ENCODE data around the gene GOLT1B. TPM values are rescaled to one million over a fixed set of nuclear protein-coding genes. Genes with fewer than 3 reads are reported as not detected.

GOLT1B gene
- total RNA-seq, 2 experiments from 2014 or later: 40.7 to 45.6 TPM

DNA sequence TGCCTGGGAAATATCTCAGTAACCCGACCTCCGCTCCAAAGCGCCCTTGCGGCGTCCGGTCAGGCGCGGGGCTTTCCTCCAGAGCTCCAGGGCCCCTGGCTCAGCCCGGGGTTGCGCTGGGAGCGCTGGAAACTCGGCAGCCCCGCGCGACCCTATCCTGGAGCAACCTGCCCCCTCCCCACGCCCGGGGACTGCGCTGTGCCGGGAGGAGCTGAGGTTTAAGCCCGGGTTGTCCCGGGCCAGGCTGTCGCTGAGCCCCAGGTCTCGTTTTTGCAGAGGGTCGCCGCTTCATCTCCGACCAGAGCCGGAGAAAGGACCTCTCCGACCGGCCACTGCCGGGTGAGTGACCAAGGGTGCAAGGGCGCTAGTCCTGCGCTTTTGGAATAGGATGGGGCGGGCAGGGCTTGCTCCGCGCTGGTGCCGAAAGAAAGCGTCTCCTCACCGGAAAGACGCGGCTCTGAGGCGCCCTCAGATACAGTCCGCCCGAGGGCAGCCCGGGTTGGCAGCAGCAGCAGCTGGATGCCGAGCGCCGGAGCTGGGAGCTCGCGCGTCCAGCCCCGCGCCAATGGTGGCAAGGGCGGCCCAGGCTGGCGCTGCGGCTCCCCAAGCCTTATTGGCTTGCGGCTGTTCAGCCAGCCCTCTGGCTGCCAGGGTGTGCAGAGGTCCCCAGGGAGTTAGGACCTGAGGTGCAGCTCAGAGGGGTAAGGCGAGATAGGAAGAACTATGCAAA lies 26.0 kb downstream of the GOLT1B start:
- Mint-ChIP-seq H3K27me3 (peaks cover 49% of the 10 kb centered on the region), H3K4me1 (peaks cover 7% of the 10 kb centered on the region), H3K9me3 (peaks cover 7% of the 10 kb centered on the region), H3K36me3 (ENCODE audit: low read depth) (no peaks in the 10 kb centered on the region), H3K4me3 (peak overlapping the region; percentile 72), H3K27ac (peak overlapping the region; percentile 20)
- ChIA-PET POLR2A (interaction anchor here (0.8 kb wide), 1 partner anchor 26 kb away, joined by 3 read pairs; the partner anchor contains the start of genes GOLT1B and RECQL), CTCF (interaction anchor here (1.0 to 2.6 kb wide), 6 partner anchors 8 to 32 kb away, joined by 3 to 9 read pairs (median 4); no protein-coding TSS in a partner anchor)
- peak; percentile 69 for DNase-seq

DNA sequence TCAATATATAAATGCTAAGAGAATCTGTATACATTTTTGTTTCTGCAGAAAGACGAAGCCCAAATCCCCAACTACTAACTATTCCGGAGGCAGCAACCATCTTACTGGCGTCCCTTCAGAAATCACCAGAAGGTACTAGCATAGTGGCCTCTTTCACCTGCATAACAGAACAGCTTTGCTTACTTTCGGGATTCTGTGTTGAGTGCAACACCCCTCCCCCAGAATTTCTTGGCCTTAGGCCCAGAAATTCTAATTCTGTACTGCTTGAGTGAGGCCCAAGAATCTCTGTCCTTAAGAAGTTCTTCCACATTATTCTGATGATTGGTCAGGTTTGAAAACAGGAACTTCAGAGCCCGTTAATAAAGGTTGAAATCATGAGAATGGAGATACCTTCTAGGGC lies 27.4 kb downstream of the GOLT1B start:
- Mint-ChIP-seq H3K4me1 (peaks cover 7% of the 10 kb centered on the region), H3K27ac (no peak overlapping the region), H3K36me3 (ENCODE audit: low read depth) (no peaks in the 10 kb centered on the region), H3K9me3 (peaks cover 7% of the 10 kb centered on the region), H3K4me3 (no peak overlapping the region), H3K27me3 (peaks cover 45% of the 10 kb centered on the region)
- POLR2A ChIA-PET: no interaction called here
- CTCF ChIA-PET: interaction anchor here (1.6 kb wide), 1 partner anchor 13 kb away, joined by 4 read pairs; no protein-coding TSS in a partner anchor
- DNase-seq: no peak

DNA sequence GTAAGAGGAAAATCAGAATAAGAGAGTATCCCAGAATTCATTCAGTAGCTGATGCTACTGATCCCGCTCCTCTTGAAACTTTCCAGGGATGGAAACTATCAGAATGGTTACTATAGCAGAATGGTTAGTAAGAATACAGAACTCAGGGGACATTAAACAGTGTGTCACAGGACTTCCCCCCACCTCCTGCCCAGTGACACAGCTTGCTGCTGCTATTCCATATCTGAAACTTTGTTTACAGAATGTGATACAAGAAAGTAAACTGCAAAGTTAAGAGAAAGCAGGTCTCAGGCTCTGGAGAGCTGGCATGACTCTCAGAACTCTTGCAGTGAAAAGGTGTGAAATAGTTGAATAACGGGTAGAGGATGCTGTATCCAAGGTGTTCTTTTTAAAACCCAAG lies 27.9 kb downstream of the GOLT1B start:
- peaks cover 41% of the 10 kb centered on the region for H3K27me3 Mint-ChIP-seq
- no peak overlapping the region for H3K27ac Mint-ChIP-seq
- H3K36me3 Mint-ChIP-seq (ENCODE audit: low read depth): no peaks in the 10 kb centered on the region
- no peak for DNase-seq
- no peak overlapping the region for H3K4me3 Mint-ChIP-seq
- POLR2A ChIA-PET: no interaction called here
- H3K4me1 Mint-ChIP-seq: peaks cover 7% of the 10 kb centered on the region
- CTCF ChIA-PET: no interaction called here
- H3K9me3 Mint-ChIP-seq: peaks cover 4% of the 10 kb centered on the region

DNA sequence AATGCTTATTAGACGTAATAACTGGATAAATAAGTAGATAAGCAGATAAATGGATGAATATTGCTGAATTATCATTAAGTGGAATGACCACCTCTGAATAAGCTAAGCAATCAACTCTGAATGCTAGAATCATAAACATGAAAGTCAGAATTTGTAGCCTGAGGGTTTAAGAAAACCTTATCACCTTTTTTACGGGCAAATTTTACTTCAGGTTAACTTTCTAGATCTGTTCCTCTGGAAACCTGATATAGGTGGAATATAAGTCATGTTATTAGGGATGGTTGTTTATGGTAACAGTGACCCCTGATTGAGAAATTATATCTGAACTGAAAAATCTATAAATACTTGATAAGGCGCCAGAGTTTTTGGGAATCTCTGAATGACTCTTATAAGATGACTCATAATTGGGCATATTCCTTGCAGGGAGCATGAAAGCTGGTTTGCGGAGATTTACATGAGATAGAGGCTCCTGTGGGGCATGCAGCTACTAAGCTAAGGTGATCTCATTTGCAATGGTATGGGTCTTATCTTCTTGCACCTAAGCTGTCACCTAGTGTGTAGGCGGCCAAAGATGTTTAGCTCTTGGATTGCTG lies 36.6 kb downstream of the GOLT1B start:
- no peaks in the 10 kb centered on the region for H3K9me3 Mint-ChIP-seq
- H3K36me3 Mint-ChIP-seq (ENCODE audit: low read depth): no peaks in the 10 kb centered on the region
- H3K27me3 Mint-ChIP-seq: peaks cover 7% of the 10 kb centered on the region
- ChIA-PET CTCF (no interaction called here), POLR2A (no interaction called here)
- H3K4me3 Mint-ChIP-seq: no peak overlapping the region
- DNase-seq: no peak
- no peak overlapping the region for H3K27ac Mint-ChIP-seq
- H3K4me1 Mint-ChIP-seq: no peaks in the 10 kb centered on the region

DNA sequence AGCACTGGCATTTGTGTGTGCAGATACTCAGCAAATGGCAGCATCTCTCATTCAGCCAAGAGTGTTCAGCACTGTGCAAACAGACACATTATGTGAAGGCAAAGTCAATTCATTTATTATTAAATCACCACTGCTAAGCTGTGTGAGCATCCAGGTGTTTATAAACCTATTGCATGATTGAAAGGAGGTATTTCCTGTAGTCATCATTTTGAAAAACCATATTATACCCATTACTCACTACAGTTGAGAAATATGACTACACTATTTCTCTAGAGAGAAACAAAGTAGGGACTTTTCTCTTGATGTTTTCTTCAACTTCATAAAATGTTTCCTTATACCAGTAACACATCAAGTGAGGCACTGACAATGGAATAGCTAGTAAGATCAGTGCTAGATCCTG lies 38.2 kb downstream of the GOLT1B start:
- POLR2A ChIA-PET: no interaction called here
- DNase-seq: no peak
- Mint-ChIP-seq H3K9me3 (no peaks in the 10 kb centered on the region), H3K36me3 (ENCODE audit: low read depth) (no peaks in the 10 kb centered on the region), H3K27ac (no peak overlapping the region), H3K4me1 (no peaks in the 10 kb centered on the region), H3K27me3 (peaks cover 12% of the 10 kb centered on the region), H3K4me3 (no peak overlapping the region)
- CTCF ChIA-PET: interaction anchor here (0.9 kb wide), 1 partner anchor 148 kb away, joined by 3 read pairs; no protein-coding TSS in a partner anchor

DNA sequence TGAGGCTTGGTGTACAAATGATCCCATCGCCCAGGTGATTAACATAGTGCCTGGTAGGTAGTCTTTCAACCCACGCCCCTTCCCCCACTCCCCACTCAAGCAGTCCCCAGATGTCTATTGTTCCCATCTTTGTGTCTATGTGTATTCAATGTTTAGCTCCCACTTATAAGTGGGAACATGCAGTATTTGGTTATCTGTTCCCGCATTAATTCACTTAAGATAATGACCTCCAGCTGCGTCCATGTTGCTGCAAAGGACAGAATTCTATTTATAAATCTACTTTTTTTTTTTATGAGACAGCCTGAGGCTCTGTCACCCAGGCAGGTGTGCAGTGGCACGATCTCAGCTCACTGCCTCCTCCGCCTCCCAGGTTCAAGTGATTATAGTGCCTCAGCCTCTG lies 40.2 kb downstream of the GOLT1B start:
- H3K9me3 Mint-ChIP-seq: no peaks in the 10 kb centered on the region
- CTCF ChIA-PET: interaction anchor here (0.7 to 1.4 kb wide), 2 partner anchors 14 to 16 kb away, joined by 4 read pairs; partner anchors contain the start of gene SPX

DNA sequence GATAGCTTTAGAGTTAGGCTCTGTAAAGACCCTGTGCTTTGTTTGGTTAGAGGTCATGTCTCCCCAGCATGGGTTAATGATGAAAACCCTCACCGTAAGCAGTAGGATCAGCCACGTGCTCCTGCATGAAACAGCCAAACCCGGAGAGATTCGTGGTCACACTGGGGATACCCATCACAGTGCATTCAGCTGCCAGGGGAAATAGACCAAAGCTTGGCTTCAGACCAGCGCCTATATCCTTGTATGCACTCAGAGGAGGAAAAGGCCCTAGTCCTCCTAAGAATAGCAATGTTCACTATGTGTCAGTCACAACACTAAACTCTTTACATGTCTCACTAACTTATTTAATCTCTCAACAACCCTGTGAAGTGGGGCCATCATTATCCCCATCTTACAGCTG lies 40.8 kb downstream of the GOLT1B start:
- H3K27ac Mint-ChIP-seq: no peak overlapping the region

More for the DNA sequence above, 40.2 kb downstream of the GOLT1B start:
- no peaks in the 10 kb centered on the region for H3K4me1 Mint-ChIP-seq
- no peak for DNase-seq
- POLR2A ChIA-PET: no interaction called here
- peaks cover 4% of the 10 kb centered on the region for H3K27me3 Mint-ChIP-seq
- no peak overlapping the region for H3K27ac Mint-ChIP-seq
- H3K4me3 Mint-ChIP-seq: no peak overlapping the region
- H3K36me3 Mint-ChIP-seq (ENCODE audit: low read depth): no peaks in the 10 kb centered on the region

DNA sequence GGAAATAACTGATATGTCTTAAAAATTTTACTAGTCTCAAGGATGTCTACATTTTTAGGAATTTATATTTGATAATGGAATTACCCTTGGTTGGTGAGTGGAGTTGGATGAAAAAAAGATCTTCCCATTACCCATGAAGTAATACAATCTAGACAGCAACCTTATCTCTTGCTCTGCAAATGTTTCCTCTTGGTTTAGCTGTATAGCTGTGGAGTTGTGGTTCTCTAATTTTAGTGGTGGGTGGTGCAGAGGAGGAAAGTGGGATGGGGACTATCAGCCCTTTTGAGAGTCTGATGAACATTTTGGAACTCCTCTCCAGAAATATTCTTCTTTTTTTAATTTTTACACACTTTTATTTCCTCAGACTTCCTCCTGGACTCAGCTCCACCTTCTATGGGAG lies 41.6 kb downstream of the GOLT1B start:
- Mint-ChIP-seq H3K27ac (no peak overlapping the region), H3K4me1 (no peaks in the 10 kb centered on the region), H3K36me3 (ENCODE audit: low read depth) (no peaks in the 10 kb centered on the region), H3K9me3 (no peaks in the 10 kb centered on the region), H3K4me3 (no peak overlapping the region), H3K27me3 (peaks cover 4% of the 10 kb centered on the region)
- CTCF ChIA-PET: interaction anchor here (0.9 to 1.2 kb wide), 3 partner anchors 12 to 106 kb away, joined by 3 to 5 read pairs (median 3); no protein-coding TSS in a partner anchor
- no peak for DNase-seq
- POLR2A ChIA-PET: no interaction called here

More for the DNA sequence above, 40.8 kb downstream of the GOLT1B start:
- no peak overlapping the region for H3K4me3 Mint-ChIP-seq
- H3K4me1 Mint-ChIP-seq: no peaks in the 10 kb centered on the region
- peaks cover 4% of the 10 kb centered on the region for H3K27me3 Mint-ChIP-seq
- H3K36me3 Mint-ChIP-seq (ENCODE audit: low read depth): no peaks in the 10 kb centered on the region
- ChIA-PET POLR2A (no interaction called here), CTCF (interaction anchor here (0.9 to 1.4 kb wide), 4 partner anchors 11 to 106 kb away, joined by 3 to 5 read pairs (median 4); no protein-coding TSS in a partner anchor)
- no peaks in the 10 kb centered on the region for H3K9me3 Mint-ChIP-seq
- DNase-seq: no peak

DNA sequence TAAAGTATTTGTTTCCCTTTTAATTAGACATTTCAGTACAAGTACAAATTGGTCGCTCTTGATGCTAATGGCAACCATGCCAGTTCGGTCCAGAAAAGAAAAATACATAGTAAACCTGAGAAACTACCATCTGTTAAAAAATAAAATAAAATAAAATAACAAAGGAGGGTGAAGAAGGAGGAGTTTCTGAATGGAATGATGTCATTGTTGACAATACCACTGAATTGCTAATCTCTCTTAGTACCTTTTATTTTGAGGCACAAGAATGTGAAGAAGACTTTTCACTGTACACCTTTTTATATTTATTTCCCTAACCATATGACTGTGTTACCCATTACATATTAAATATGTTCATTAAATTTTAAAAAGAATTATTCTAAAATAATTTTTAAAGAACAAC lies 44.0 kb downstream of the GOLT1B start:
- Mint-ChIP-seq H3K27ac (no peak overlapping the region), H3K4me1 (no peaks in the 10 kb centered on the region), H3K36me3 (ENCODE audit: low read depth) (no peaks in the 10 kb centered on the region), H3K27me3 (peaks cover 4% of the 10 kb centered on the region), H3K9me3 (no peaks in the 10 kb centered on the region), H3K4me3 (no peak overlapping the region)
- CTCF ChIA-PET: no interaction called here
- POLR2A ChIA-PET: no interaction called here
- DNase-seq: no peak

DNA sequence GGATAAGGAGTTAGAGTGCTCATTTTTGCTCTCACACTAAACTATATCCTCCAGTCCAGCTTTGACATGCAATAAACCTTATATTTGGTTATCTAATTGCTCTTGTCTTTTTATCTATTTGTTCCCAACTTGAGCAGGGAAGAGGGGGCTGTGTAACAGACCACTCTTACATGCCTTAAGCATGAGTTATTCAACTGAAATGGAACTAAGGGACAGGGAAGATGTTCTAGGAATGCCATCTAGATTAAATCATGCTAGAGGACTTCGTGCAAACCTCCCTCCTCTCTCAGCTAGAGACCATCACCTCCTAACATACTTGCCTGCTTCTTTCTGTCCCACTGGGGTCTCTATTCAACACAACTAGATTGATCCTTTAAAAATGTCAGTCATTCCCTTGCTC lies 45.1 kb downstream of the GOLT1B start:
- Mint-ChIP-seq H3K27ac (no peak overlapping the region), H3K4me1 (no peaks in the 10 kb centered on the region), H3K9me3 (no peaks in the 10 kb centered on the region), H3K4me3 (no peak overlapping the region), H3K27me3 (peaks cover 4% of the 10 kb centered on the region), H3K36me3 (ENCODE audit: low read depth) (no peaks in the 10 kb centered on the region)
- no peak for DNase-seq
- ChIA-PET POLR2A (no interaction called here), CTCF (no interaction called here)

DNA sequence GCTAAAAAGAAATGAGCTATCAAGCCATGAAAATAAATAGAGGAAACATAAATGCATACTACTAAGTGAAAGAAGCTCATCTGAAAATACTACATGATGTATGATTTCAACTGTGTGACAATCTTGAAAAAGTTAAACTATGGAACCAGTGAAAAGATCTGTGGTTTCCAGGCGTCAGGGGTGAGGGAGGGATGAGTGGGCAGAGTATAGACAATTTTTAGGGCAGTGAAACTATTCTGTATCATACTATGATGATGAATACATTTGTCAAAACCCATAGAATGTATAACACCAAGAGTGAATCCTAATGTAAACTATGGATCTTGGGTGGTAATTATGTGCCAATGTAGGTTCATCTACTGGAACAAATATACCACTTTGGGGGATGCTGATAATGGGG lies 45.8 kb downstream of the GOLT1B start:
- POLR2A ChIA-PET: no interaction called here
- Mint-ChIP-seq H3K27me3 (peaks cover 4% of the 10 kb centered on the region), H3K27ac (no peak overlapping the region), H3K4me3 (no peak overlapping the region), H3K4me1 (no peaks in the 10 kb centered on the region), H3K36me3 (ENCODE audit: low read depth) (no peaks in the 10 kb centered on the region), H3K9me3 (no peaks in the 10 kb centered on the region)
- no peak for DNase-seq
- CTCF ChIA-PET: interaction anchor here (1.1 kb wide), 1 partner anchor 105 kb away, joined by 3 read pairs; no protein-coding TSS in a partner anchor

DNA sequence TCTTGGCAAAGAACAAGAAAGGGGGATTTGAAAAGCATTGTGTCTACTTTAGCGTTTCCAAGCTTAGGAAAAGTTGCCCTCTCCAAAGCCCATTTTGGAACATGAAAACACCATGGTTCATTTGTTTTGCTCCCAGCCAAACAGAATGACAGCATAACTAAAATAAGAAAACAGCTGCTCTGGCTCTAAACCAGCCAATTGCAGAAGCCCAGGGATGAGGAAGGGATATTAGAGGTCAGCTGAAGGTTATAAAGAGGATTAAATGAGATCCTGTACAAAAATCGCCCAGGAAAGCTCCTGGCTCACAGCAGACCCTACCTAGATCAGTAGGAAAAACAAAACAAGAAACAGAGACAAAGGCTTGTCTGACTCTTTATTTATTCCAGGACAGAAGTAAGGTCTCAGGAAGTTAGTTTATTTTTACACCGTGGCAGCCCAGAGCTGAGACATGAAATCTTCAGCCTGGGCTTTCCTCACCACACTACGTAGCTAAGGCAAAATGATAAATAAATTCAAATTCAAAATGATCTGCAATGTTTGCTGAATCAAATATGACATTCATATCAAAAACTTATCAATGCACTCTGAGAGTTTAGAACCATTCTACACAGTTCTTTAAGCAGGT lies 50.4 kb downstream of the GOLT1B start:
- H3K4me3 Mint-ChIP-seq: no peak overlapping the region
- no peak for DNase-seq
- POLR2A ChIA-PET: interaction anchor here (0.7 kb wide), 1 partner anchor 9 kb away, joined by 4 read pairs; no protein-coding TSS in a partner anchor
- H3K4me1 Mint-ChIP-seq: no peaks in the 10 kb centered on the region
- H3K27ac Mint-ChIP-seq: no peak overlapping the region
- CTCF ChIA-PET: interaction anchor here (0.5 to 0.9 kb wide), 2 partner anchors 16 kb away, joined by 3 to 4 read pairs; no protein-coding TSS in a partner anchor
- H3K9me3 Mint-ChIP-seq: no peaks in the 10 kb centered on the region
- H3K27me3 Mint-ChIP-seq: peaks cover 2% of the 10 kb centered on the region
- H3K36me3 Mint-ChIP-seq (ENCODE audit: low read depth): no peaks in the 10 kb centered on the region
